ENCODE measurements around the gene ANTXR2.

Gene ANTXR2

DNA sequence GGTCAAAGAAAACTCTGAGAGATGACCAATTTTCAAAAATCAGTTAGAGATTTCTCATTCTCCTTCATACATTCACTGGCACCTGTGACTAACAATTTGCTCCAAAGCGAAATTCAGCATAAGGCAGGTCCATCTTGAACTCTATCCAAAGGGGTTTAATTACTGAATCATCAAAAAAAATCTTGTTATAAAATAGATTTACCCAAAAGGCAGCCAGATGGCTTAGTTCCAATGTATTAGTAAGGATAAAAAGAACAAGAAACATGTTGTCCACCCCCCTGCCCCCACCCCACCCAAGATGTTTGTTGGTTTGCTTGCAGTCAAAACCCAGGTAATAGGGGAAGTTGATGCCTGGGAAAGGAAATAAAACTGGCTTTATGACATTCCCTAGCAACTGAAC, 200.3 kb downstream of the ANTXR2 start:
- no peak for DNase-seq (ENCODE audit: low read depth in 2 of 3, low spot score in 2 of 3)

DNA sequence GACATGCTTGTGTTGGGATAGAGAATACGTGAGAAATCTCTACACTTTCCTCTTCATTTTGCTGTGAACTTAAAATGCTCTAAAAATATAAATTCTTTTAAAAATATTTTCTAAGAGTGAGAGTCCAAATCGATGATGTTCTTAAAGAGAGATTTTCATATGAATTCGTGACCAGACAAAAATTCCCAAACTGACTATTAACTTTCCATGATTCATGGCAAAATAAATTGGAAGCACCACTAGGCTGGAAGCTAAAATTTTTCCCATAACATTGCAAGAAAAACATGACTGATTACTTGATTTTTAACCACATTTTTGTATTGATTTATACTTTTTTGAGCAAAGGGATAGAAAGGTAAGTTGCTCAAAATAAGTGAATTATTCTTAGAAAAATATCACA, 201.1 kb downstream of the ANTXR2 start:
- no peak for DNase-seq (ENCODE audit: low read depth in 2 of 3, low spot score in 2 of 3)

GRCh38 chr4:79869597-79870237, 203.3 kb downstream of the ANTXR2 start:
- no peak for DNase-seq (ENCODE audit: low read depth in 2 of 3, low spot score in 2 of 3)

GRCh38 chr4:79865201-79865597, 207.8 kb downstream of the ANTXR2 start:
- DNase-seq (ENCODE audit: low read depth in 2 of 3, low spot score in 2 of 3) = no peak

GRCh38 chr4:79864500-79865200, 208.4 kb downstream of the ANTXR2 start:
- DNase-seq (ENCODE audit: low read depth in 2 of 3, low spot score in 2 of 3) = no peak

- DNase-seq (ENCODE audit: low read depth in 2 of 3, low spot score in 2 of 3) = no peak
Observed at GRCh38 chr4:79863333-79863732, 209.7 kb downstream of the ANTXR2 start.

DNA sequence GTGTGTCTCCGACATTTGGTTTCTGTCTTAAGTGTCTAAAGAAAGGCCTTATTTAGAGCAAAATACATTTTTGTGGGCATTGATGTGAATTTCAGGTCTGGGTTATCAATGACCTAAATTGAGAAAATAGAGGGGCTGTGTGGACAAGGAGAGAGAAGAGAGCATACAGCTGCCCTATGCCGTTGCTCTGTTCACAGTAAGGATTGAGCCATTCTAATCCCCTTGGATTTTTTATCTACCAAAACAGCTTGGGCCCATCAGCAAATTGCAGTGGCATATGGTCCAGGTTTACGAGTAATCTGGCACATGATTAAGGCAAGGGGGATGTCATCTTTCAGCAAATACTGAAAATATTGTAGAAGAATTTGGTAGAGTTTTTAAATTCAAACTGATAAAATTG, 210.2 kb downstream of the ANTXR2 start:
- no peak for DNase-seq (ENCODE audit: low read depth in 2 of 3, low spot score in 2 of 3)

DNA sequence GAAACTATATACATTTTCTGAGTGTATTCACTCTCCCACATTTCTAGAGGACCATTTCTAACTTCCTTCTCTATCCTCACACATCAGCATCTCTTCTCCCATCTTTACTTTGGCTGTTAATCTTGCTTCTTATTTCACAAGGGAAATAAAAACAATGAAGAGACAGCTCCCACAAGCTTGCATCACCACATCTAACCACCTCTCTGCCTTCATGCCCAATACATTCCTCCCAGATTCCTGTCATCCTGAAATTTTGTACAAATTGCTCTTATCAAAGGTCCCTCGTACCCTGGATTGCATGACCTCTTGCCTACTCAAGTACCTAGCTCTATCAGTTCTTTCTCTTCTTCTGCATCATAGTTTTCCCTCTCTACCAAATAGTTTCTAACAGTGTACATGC, 215.2 kb downstream of the ANTXR2 start:
- DNase-seq (ENCODE audit: low read depth in 2 of 3, low spot score in 2 of 3) = no peak

GRCh38 chr4:79856196-79856595, 216.8 kb downstream of the ANTXR2 start:
- no peak for DNase-seq (ENCODE audit: low read depth in 2 of 3, low spot score in 2 of 3)

DNA sequence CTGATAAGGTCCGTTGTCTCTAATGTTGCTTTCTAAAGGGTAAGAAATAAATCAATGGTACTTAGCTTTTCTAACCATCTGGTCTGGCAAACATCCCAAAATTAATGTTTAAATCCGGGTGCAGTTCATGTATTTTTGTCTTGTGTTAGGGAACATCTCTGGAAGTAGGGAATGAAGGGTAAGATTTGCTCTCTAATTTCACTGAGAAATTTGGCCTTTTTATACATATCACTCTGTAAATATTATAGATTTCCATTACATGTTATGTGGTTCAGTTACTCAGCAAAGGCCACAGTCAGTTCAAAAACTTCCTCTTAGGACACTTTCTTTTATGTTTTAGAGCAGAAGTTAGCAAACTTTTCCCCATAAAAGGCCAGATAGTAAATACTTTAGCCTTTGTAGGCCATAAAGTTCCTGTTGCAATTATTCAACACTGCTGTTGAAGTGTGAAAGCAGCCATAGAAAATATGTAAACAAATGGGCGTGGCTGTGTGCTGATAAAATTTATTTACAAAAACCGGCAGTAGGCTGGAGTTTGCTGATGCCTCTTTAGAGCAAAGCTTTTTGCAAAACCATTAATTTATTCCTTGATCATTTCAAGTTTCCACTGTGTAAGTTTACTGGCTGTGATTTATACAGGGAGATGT, 218.1 kb downstream of the ANTXR2 start:
- no peak for DNase-seq (ENCODE audit: low read depth in 2 of 3, low spot score in 2 of 3)

DNA sequence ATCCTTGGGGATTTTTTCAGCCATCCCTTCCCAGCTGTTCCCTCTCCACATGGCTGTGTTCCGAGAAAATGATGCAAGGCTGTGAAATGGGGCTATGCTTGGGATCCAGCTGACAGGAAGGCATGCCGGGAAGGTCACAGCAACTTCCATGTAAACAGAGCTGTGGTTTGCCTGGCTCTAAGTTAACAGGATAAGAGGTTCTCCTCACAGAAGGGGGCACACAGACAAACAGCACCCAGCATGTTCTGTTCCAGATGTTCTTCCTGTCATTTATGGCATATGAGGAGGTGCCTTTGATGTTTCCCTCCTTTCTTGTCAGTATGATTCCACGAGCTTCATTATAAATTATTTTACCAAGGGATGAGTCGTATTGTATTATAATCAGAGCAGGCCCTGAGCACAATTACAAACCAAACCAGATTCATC, 220.7 kb downstream of the ANTXR2 start:
- DNase-seq (ENCODE audit: low read depth in 2 of 3, low spot score in 2 of 3) = no peak

- DNase-seq (ENCODE audit: low read depth in 2 of 3, low spot score in 2 of 3) = no peak
Observed at GRCh38 chr4:79851625-79852304, 221.3 kb downstream of the ANTXR2 start.
